NCI-H345 treated with DMSO at 0.1 percent for 48 hours (cell line): ENCODE measurements around the gene COA8.
A peak's percentile ranks its signal among the peaks of the same experiment; 100 is the strongest.

Experiments used
- DNase-seq: peaks from one replicate; lab custom pipeline; 2025; ENCODE audit not compliant: unreplicated experiment; lab: John Stamatoyannopoulos, UW

The COA8 gene

GRCh38 chr14:103535891-103536565 lies 26.7 kb upstream of the COA8 start:
- DNase-seq = no peak

DNA sequence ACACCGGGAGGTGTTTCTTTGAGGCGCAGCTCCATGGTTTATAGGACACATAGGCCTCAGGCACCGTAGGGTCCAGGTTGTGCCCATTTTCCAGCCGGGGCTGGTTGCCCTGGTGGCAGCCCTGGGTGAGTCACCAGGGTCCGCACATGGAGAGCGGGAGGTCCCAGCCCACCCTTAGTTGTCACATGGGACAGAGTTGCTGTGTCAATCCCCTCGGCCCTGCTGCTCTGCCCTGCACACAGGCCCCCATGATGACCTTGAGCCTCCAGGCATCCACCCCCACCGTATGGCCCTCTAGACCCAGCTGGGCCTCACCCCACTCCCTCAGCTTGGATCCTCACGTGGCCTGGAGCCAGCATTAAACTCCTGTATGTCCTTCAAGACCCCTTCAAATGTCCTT lies 26.1 kb upstream of the COA8 start:
- DNase-seq = no peak

DNA sequence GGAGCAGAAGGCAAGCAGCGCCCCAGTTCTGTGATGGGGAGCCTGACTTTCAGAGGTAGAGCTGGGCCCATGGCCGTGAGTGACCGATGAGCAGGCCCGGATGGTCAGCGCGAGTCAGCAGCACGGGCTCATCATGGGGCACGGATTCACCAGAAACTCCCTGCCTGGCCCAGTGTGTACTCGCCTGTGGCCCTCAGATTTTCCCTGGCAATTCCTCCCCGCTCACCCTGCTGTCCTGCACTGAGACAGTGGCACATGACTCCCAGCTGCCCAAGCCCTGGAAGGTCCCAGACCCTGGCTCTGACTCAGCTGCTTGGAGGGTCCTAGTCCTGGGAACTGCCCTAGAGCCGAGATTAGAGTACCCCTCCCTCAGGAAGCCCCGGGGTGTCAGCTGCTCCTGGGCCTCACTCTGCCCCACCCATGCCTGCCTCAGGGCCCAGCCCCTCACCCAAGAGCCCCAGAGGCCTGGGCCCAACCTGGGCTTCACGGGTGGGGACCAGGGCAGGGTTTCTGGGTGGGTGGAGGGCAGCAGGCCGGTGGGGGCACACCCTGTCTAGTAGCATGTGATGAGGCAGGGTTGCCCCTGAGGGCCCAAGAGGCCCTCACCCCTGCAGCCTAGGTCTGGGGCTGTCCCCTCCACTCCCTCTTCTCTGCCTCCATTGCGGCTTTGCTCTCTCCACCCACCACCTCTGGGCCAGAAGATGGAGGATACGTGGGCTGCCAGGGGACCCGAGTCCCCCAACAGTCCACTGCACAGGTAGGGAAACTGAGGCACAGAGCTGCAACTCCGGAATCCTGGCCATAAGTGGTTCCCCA lies 25.4 kb upstream of the COA8 start:
- no peak for DNase-seq

- no peak for DNase-seq
These were observed 24.3 kb upstream of the COA8 start for GRCh38 chr14:103538291-103539055.

DNA sequence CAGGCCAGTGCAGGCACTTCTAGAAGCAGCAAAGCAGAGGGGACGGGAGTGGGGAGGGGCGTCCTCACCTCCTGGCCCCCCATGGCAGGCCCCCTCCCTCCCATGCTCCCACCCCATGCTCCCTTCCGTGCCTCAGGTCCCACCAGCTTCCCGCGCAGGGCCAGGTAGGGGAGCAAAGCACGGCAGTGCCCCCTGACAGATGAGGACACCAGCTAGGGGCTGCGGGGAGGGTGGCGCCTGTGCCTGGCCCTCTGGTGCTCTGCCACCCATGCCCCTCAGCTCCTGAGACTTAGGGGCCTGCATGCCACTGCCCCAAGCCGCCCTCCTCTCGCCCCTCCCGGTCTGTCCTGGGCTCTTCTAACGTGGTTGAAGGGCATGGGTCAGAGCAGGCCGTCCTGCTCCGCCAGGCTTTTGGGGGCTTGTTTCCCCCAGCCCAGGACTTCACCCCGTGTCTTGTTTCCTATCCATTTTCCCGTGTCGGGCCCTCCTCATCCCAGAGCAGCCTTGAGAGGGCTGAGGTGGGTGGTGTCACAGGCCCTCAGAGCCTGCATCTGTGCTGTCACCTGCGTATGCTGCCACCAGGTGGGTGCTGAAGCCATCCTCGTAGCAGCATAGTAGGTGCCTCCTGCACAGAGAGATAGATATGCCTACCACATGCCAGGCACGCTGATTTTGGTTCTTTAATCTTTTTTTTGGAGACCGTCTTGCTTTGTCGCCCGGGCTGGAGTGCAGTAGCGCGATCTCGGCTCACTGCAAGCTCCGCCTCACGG lies 23.5 kb upstream of the COA8 start:
- DNase-seq = no peak

- DNase-seq = no peak
These were observed 21.7 kb upstream of the COA8 start for GRCh38 chr14:103540821-103541708.

- DNase-seq = no peak
These were observed 20.8 kb upstream of the COA8 start for GRCh38 chr14:103541709-103542604.

DNA sequence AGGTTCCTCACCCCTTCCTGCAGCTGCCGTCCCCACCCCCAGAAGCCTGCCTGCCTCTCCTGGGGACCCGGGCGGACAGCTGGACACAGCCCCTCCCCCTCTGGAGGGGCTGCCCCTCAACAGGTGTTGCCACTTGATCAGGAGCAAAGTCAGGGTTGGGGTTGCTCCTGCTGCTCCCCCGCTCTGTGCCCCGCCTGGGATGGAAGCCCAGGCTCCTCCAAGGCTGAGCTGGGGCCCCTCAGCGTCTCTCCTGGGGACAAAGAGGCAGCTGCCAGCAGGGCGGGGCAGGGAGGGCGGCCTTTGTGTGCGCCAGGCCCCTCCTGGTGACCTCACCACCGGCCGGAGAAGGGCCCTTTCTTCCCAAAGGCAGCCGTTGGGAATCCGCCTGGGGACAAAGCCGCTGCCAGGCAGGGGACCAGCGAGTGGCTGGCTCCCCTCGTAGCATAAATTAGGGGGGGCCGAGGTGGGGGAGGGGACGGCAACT lies 20.1 kb upstream of the COA8 start:
- peak; percentile 13 for DNase-seq

DNA sequence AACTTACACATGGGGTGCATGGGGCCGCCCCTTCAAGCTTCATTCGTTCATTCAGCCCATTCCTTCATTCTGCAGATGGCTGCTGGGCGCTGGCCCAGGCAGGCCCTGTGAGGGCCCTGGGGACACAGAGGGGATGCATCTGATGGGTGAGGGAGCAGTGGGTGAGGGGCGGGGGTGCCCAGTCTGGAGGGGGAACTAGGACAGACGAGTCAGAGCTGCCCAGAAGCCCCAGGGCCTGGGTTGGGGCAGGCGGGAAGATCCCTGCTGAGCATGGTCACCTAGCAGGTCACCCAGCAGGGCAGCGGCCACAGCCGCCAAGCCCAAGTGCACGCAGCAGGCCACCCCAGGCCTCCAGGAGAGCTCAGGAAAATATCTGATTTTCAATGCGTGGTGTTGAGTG lies 19.6 kb upstream of the COA8 start:
- DNase-seq = no peak

DNA sequence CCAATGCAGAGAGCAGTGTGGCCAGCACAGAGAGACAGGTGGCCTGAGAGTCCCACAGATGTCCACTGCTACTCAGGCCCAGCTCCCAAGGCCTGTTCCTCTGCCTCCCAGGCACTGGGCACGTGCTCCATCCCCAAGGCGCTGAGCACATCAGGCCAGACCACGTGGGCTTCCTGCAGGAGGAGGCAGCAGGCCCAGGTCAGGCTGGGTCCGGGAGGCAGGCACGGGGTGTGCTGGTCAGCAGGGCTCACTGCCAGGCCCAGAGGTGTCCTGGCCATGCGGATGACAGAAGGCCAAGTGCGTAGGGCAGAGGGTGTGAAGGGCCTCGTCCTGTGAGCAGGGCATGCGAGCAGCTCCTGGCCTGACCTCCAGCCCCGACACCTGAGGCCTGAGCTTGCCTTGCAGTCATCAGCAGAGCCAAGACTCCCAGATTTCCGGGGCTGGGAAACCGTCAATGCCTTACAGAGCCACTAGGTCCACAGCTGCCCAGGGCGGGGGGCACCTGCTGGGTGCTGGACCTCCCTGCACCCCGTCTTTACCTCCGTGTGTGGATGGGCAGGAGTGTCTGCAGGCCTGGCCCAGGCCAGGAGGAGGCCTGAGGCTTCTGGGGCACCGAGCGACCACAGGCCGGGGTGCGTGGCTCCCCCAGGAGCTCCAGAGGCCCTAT lies 18.9 kb upstream of the COA8 start:
- DNase-seq = no peak

DNA sequence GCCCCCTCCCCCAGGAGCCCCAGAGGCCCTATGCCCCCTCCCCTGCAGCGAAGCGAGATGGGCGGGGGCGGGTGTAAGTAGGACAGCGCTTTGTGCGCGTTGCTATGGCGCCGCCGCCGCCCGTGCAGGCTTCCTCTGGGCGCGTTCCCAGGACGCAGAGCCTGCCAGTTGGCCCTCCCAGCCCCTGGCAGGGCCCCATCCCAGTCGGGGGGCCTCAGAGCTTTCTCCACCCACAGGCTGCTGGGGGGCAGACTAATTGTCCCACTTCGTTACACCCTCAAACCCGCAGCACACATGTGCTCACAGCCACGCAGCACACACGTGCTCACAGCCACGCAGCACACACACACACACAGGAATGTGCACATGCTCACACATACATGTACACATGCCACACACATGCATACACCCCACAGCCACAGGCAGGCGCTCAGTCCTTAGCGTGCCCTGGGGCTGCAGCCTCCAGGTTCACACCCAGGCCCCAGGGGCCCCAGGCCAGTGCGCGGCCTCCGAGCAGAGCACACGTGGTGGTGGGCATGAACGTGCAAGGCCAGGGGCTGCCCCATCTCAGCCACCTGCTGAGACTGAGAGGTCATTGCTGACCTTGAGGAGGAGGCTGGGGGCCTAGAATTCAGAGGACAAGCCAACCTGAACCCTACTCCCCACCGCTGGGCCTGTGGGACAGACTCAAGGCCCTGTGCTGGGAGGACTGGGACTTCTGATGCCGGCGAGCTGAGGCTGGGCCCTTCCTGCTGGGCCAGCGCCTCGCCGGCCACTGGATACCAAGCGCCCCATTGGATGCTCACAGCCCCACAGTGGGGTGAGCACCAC lies 18.2 kb upstream of the COA8 start:
- no peak for DNase-seq

DNA sequence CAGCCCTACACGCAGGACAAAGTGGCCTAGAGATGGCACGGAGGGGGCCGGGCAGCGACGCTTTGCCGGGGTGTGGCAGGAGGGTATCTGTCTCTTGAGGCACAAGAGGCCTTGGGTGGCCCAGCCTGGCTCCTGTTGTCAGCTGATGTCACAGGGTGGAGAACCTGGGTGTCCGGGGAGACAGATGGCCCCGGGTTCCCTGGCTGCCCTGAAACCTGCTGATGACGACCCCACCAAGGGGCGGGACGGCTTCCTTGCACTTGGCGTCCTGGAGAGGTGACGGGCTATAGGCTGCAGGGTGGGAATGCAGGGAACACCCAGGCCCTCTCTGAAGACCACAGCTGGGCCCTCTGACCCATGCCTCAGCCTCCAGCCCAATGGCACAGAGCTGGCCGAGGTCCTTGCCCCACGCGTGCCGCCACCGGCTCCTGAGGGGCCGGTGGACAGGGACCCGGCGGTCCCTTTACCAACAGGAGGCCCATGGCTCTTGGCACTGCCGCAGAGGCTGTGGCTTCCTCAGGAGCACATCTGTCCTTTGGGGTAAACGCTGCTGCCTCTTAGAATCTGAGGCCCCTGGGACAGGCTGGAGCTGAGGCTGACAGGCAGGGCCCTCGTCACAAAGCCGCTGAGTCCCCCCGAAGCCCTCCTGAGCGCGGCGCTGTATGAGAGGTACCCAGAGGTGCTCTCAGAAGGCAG lies 17.4 kb upstream of the COA8 start:
- DNase-seq = no peak

DNA sequence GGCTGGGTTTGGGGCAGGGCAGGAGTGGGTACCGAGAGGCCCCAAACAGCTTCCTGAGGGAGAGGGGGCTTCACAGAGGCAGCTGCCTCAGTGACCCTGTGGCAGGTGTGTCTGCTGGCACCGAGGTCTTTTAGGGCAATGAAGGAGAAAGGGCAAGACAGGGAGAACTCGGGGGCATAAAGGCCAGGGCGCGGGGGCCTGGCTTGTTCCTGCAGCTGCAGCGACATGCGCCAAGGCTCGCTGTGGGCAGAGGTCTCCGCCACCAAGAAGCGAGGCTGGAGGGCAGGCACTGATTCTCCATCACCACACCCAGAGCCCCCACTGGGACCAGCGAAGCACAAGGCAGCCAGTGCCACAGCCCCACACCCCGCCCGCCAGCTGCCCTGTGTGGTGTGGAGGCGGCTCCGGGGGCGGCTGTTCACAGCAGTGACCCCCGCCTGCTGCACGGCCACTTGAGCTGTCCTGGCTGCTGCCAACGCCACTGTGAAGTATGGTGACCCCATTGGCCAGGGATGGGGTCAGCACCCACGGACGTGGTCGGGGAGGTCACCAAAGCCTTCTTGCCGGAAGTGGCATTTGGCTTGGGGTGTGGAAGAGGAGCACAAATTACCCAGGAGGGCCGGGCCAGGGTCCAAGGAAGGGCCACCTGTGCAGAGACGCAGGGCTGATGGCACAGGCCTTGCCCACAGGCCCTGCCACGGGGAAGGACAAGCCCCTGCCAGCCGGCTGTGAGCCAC lies 16.7 kb upstream of the COA8 start:
- DNase-seq = no peak

DNA sequence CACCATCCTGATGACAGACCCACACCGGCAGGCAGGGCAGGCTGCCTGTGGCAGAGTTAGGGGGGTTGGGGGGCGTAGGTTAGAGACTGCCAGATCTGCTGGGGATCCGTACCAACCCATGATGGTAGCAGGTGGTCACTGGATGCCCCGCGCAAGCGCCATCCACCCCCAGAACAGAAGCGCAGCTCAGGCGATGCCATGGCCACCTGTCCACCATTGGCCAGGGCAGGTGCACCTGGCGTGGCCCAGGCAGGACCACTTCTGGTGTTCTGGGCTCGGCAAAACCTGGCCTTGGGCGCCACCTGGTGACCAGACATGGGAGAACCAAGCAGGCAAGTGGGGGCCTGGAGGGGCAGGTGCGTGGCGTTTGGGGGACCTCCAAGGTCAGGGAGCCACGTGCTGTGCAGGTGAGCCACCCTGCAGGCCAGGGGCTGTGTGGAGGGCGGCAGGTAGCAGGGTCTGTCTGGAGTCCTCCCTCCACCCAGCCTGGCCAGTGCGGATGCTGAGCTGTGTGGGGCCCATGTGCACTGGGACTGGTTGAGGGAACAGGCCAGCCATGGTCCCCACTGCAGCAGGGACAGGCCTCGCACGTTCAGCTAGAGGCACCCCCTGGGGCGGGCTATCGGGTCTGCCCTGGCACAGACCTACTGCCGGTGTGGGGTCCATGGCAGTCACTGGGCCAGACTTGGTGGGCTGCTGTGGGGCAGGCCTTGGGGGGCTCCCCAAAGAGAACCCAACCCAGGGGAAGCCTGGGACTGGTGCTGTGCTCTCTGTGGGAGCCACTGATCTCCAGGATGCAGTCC lies 15.9 kb upstream of the COA8 start:
- peak; percentile 22 for DNase-seq

- no peak for DNase-seq
These were observed 15.3 kb upstream of the COA8 start for GRCh38 chr14:103547455-103547940.
